GM19023 (cell line): Measurements from ENCODE around the gene TMEM250.
"Not testable (repeated sequence)": the region's sequence is repeated elsewhere in the genome, so short reads cannot be mapped to it uniquely, and the experiment has no call there.

Source experiments
- ATAC-seq: cut with Tn5 transposase; IDR thresholded peaks from one replicate; pipeline ENCODE4 v1.9.1; 2021; ENCODE audit warnings: mild to moderate bottlenecking, moderate library complexity; ENCODE audit not compliant: unreplicated experiment

TMEM250 gene

GRCh38 chr9:136118320-136119060 is at the start of gene TMEM250:
TSS of gene TMEM250 (minus strand) at chr9:136118875. CDS start at chr9:136116900, 1,975 bp downstream.
- ATAC-seq, result peak; percentile 70

GRCh38 chr9:136163248-136163850 is 44.7 kb upstream of the TMEM250 start:
- no peak for ATAC-seq

- ATAC-seq, result no peak
Observed at GRCh38 chr9:136160995-136161610, 42.4 kb upstream of the TMEM250 start.

- no peak for ATAC-seq
Observed at GRCh38 chr9:136160381-136160841, 41.7 kb upstream of the TMEM250 start.

- no peak for ATAC-seq
Observed at GRCh38 chr9:136159851-136160250, 41.2 kb upstream of the TMEM250 start.

GRCh38 chr9:136157477-136158265 is 39.0 kb upstream of the TMEM250 start:
- no peak for ATAC-seq

- ATAC-seq, result no peak
Observed at GRCh38 chr9:136156209-136157120, 37.8 kb upstream of the TMEM250 start.

- no peak for ATAC-seq
Observed at GRCh38 chr9:136155576-136155975, 36.9 kb upstream of the TMEM250 start.

- no peak for ATAC-seq
Observed at GRCh38 chr9:136154943-136155342, 36.3 kb upstream of the TMEM250 start.

- ATAC-seq, result no peak
Observed at GRCh38 chr9:136153381-136154065, 34.8 kb upstream of the TMEM250 start.

GRCh38 chr9:136152931-136153330 is 34.3 kb upstream of the TMEM250 start:
- ATAC-seq, result no peak

GRCh38 chr9:136152543-136152866 is 33.8 kb upstream of the TMEM250 start:
- no peak for ATAC-seq

- ATAC-seq, result no peak
Observed at GRCh38 chr9:136151848-136152542, 33.3 kb upstream of the TMEM250 start.

- ATAC-seq, result no peak
Observed at GRCh38 chr9:136151214-136151804, 32.6 kb upstream of the TMEM250 start.

- not testable (repeated sequence) for ATAC-seq
Observed at GRCh38 chr9:136150664-136151213, 32.1 kb upstream of the TMEM250 start.

- no peak for ATAC-seq
Observed at GRCh38 chr9:136149853-136150252, 31.2 kb upstream of the TMEM250 start.

- ATAC-seq, result no peak
Observed at GRCh38 chr9:136149337-136149736, 30.7 kb upstream of the TMEM250 start.

GRCh38 chr9:136148766-136149165 is 30.1 kb upstream of the TMEM250 start:
- ATAC-seq, result no peak
